Measurements from ENCODE around the gene TRIO.
"Not testable (repeated sequence)": the region's sequence is repeated elsewhere in the genome, so short reads cannot be mapped to it uniquely, and the experiment has no call there.

TRIO gene

DNA sequence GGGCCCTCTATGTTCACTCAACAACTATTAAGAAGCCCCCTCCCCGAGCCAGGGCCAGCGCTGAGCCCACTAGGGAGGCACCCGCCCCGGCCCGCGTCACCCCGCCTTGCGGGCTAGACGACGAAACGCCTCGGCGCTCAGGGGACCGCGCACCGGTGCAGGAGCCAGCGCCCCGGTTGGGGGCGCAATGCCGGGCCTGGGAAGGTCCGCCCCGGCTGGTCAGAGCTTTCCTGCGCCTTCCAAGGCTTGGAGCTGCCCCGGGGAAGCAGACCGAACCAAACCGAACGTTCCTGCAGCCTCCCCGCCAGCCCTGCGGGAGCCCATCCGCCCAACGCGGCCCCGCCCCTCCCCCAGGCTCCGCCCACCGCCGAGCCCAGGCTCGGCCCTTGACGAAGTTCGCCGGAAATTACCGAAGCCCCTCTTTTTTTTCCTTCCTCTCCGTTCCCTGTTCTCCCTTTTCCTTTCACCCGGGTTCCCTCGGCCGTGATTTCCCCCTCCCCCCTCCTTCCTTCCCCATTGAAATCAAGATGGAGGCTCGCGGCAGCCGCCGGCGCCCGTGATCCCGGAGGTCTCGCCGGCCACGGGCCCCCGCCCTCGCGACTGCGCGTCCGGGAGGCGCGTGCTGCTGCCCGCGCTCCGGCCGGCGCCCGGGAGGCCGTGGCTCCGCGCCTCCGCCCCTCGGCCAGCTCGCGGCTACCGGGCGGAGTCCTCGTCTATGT lies at the start of gene TRIO:
Gene TRIO (plus strand): TSS at position 516 of the 719 bp plus-strand sequence. CDS start 384 bp downstream, outside the sequence.
- peak; percentile 39 to 80 (median 69) for DNase-seq

DNA sequence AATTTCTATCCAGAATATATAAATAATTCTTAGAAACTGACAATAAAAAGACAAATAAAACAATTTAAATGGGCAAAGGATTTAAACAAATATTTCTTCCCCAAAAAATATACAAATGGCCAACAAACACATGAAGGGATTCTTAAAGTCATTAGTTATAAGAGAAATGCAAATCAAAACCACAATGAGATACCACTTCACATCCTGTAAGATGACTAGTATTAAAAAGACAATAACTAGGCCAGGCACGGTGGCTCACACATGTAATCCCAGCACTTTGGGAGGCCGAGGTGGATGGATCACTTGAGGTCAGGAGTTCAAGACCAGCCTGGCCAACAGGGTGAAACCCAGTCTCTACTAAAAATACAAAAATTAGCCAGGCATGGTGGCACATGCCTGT lies 45.8 kb upstream of the TRIO start:
- DNase-seq: not testable (repeated sequence)

DNA sequence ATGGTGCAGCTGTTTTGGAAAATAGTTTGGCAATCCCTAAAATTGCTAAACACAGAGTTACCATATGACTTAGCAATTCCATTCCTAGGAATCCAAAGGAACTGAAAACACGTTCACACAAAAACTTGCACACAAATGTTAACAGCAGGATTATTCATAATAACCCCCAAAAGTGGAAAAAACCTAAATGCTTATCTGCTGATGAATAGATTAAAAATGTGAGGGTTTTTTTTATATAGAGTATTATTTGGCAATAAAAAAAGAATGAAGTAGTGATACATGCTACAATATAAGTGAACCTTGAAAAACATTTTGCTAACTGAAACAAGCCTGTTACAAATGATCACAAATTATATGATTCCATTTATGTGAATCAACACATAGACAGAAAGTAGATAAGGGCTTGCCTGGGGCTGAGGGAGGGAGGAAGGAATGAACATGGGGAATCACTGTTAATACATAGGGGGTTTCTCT lies 45.1 kb upstream of the TRIO start:
- DNase-seq: no peak

DNA sequence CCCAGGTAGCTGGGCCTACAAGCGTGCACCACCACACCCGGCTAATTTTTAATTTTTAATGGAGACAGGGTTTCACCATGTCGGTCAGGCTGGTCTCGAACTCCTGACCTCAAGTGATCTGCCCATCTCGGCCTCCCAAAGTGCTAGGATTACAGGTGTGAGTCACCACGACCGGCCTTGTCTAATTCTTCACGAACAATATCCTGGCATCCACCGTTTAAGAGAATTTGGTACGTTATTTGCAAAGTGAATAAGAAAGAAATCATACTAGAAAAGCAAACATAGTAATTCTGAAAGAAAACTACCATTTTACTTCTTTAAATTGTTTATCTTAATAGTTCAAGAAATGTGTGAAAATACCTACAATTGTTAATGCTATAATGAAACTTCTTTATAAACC lies 42.9 kb upstream of the TRIO start:
- DNase-seq: no peak

DNA sequence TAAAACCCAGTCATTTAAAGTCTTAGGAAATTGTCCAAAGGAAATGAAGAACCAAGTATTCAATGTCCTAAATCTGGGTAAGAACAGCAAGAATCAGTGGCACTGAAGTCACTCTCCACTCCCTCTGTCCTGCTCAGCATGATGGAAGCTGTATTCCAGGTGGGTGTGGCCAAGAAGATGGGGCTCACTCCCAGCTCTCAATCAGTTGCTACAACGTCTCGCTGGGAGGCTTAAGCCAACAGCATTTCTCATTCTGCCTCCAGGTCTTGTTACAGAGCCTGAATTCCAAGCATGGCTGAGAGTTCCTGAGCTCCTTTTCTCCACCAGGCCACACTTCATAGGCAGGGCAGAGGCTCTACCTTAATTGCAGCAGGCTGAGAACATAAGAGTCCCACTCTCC lies 41.2 kb upstream of the TRIO start:
- no peak for DNase-seq

DNA sequence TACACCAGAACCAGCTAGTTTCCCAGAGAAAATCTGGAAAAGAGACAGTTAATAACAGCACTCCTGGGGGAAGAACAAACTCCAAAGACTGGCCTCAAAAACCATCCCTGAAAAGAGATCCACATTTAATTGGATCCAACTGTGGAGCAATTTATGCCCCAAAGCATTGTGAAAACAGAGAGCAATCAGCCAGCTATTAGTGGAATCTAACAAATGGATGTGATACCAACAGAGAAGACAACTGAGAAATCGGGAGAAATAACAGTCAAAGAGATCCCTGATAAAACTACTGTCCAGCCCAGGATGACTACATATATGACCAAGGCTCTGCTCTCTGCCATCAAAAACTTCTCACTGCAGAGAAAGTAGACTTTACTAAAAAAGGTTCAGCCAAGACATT lies 40.5 kb upstream of the TRIO start:
- DNase-seq: no peak

DNA sequence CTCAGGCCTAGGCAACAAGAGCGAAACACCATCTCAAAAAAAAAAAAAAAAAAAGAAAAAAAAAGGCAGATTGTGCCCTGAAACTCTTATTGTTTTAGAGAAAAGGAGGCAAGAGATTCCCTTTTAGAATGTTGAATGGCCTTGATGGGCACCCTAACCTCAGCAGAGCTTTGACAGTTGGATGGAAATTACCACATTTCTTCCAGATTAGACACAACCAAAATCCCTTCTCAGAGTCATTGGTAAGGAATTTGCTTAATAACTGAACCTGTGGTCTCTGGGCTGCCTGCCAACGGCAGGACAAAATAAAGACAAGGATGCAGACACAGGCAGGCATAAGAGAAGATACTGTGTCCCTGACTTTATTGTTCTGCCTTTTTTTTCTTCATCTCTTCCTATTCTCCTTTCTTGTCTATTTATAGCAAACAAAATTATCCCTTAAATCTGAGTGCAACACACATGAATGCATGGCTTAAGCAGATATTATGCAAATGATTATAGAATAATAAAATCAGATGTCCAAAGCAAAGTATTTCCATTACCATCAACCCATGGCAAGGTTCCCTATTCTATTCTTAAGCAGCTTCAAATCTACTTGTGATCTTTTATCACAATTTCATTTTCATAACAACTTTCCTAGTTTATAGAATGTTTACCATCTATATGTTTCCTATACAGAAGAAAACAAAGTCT lies 37.3 kb upstream of the TRIO start:
- DNase-seq: no peak

DNA sequence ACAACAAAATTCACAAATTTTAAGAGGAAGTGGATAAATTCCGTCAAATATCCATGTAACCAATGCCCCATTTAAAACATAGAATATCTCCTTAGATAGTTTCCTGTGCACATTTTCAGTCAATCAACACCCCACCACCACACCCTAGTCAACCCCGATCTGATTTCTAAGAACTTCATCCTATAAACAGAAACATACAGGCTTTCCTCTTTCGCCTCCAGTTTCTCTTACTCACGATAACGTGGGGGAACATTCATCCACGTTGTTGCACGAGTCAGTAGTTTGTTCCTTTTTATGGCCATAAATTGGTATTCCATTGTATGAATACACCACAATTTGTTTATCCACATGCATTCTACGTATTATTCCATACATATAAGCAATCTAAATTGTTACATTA lies 35.6 kb upstream of the TRIO start:
- no peak for DNase-seq

DNA sequence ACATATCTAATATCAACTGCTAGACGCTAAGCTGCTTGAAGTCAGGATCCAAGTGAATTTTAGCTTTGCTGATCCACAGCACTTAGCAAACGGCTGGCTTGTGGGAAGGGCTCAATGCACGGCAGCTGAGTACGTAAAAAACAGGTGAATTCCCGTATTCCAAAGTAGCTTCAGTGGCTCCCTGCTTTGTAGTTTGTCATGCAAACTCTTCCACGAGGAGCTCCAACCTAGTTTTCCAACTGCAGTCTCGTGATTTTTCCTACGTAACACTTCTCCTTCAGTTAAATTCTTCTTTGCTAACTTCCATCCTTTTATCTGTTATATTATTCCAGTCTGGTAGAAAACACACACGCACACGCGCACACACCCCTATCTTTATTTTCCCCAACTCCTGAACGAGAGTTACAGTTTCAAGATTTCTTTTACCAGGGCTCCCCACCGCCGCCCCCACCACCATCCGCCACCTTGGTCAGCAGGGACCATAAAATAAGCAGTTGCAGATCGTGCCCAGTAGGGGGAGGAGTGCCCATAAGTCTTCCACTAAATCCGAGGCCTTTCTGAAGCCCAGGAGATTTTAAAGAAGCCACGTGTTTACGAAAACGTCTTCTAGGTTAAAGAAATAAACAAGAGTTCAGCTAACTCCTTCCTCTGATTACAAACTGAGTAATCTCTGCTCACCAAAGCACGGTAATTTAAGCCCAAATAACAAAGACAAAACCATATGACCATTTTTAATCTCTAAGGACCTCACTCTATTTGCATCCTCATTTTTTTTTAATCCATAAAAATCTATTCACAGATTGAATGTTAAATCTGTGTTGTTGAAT lies 34.8 kb upstream of the TRIO start:
- peak in 3 of 6 experiments; percentile 1 to 20 (median 10) for DNase-seq

DNA sequence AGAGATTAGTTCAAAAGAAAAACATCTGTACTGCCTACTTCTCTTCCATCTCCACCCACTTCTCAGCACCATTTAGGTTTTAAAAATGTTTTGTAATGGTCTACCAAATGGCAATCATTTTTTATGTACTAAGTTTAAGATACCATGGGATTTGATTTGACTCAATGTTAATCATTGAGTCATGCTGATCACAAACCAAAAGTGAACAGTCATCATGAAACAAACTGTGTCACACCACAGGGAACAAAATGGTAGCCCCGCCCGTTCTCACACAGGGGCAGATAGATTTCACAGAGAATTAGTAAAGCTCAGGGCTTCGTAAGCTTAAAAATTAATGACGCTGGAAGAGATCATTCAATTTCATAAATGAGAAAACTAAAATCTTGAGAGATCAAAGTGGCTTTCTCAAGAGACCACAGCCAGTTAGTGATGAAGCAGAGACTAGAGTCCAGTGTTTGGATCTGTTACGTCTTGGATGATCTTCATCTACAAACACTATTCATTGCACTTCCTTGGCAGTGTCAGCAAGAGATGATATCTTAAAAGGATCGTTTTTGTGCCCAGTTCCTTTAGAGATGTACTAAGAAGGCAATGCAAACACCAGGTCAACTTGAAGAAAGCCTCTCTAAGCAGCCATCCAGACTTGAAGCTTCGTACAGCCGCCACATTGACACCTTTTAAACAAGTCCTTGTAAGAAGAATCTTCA lies 33.9 kb upstream of the TRIO start:
- DNase-seq: no peak

DNA sequence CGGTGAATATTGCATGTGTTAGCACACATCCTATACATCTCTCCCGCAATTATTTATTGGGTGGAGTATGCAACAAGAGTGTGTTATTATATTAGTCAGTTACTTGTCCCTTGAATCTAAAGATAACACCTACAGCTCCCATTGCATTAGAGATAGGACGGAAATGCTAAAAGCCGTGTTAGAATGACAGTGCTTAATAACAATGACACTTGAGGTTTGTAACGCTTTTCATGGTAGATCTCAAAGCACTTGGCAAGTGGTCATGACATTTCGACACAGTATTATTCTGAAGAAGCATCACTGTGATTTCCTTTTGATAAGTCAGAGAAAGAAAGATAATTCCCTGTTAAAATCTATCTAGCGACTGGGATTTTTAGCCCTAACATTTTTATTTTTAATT lies 33.4 kb upstream of the TRIO start:
- DNase-seq: no peak

DNA sequence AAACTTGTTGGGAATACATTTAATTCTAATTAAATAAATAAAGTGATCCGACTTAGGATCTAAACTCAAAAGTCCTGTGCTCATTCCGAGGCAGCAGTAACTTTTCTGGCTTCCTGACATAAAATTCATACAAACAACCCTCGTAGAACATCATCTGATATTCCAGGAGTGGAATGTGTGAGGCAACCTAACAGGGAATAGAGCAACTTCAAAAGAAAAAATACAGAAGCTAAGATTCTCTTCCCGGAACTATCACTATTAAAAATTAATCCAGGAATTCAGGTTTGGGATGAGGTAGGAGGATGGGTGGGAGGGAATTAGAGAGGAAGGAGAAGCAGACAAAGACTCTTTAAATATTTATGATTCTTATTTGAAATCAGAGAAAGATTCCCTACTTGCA lies 32.9 kb upstream of the TRIO start:
- DNase-seq: no peak

DNA sequence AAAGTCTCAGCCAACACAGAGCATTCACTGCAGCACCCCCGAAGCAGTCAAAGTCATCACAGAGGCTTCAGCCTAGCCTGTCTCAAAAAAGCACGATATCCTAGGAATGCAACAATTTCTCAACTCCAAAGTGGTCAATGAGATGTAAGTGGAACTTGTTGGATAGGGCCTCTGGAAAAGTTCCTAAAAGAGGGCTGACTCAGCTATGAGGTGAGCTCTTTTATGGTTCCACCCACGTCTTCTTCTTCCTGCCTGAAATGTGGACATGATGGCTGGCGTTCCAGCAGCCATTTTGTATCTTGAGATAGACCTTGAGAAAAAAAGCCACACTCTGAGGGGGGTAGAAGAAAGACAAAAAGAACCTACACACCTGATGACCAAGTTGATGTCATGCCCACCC lies 32.5 kb upstream of the TRIO start:
- no peak for DNase-seq

DNA sequence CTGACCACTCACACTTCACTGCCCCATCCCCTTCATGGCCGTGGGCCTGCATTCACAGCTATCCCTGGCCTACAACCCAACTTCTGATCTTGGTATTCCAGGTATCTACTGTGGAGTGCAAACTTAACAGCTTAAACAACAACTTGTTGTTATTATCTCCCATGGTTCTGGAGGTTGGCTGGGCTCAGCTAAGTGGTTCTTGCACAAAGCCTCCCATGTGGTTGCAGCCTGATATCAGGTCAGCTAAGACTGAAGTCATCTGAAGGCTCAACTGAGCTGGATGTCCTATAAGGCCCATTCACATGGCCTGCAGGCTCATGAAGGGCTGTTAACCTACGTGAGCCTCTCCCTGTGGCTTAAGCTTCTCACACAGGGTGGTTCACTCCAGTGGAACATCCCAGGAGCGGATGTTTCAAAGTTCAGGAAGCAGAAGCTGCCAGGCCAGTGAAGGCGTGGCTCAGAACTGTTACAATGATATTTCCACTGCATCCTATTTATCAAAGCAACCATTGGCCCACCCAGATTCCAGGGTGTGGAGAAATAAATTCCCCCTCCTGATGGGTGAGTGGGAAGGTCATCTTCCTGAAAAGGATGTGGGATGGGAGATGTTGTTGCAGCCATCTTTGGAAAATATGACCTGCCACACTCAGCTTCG lies 30.0 kb upstream of the TRIO start:
- no peak for DNase-seq

DNA sequence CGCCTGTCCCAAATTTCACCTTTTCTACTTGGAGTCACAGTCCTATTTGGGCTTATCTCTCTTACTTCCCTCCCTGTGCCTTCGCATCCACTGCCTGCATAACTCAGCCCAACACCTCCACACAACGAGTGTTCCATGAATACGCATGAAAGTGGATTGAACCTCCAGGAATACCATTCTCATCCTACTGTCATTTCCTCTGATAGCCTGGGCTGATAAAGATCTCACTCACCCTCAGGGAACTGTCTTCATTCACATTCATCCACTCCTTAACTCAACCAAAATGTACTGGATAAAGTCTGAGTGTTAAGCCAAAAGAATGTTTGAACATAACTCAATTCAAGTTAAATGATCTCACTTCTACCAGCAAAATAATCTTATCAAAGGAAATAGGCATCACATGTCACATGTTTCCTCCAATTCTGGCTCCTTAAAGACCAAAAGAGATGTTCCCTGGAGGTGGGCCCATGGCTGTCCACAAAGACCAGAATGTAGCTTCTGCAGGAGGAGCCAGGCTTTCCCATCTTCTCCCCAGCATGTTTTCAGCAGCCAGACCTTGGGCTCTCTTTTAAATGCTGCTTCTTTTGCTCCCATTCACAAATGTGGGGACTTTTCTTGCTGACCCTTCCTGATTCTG lies 28.4 kb upstream of the TRIO start:
- no peak for DNase-seq

DNA sequence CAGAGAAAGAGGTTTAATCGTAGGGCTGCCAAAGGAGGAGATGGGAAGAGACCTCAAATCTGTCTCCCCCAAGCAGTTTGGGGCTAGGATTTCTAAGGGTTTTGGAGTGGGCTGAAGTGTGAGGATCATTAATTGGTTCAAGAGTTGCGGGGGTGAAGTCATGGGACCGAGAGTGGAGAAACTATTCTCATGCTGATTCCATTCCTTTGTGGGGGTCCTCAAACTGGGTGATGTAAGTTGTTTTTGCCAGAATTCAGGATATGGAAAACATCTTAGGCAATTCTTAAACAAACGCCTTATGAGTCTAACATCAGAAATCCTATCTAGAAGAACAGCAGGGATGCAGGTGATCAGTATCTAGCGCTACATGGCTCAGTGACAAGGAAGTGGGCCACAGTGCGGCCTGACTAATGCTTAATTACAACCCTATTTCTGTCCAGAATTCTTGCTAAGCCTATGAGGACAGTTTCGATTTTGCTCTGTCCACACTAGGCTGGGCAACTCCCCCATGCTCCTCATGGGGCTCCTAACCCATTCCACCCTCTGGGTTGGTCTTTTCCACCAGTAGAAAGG lies 27.7 kb upstream of the TRIO start:
- DNase-seq: no peak

DNA sequence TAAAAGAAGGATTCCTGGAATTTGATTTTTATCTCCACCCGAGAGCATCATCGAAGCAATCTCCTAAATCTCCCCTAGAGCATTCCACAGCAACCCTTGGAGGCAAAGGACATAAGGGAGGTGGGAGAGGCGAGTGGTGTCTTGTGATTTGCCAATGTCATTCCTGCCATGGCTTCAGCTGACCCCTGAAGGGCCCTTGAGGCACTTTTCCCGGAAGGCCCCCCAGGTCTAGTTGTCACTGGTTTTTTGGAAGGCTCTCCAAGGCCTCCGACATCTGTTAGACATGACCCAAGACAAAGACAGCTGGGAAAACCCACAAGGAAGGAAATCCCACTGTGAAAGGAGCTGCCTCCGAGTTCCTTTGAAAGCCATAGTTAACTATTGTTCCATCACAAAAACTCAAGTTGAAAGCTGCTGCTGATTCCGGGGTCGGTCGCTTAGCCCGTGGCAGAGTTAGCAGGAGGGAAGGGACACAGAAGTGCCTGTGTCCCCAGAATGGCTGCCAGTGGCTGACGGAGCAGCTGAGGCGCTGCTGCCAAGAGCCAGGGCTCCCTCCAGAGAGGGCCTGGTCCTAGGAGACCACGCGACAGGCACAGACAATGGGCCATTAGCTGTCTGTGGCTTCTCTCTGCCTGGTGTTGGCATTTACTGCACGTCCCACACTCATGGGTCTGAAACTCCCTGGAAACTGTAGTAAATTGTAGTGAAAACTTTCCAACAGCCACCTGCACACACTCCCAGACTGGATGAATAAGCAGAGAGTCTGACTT lies 24.4 kb upstream of the TRIO start:
- DNase-seq: no peak

DNA sequence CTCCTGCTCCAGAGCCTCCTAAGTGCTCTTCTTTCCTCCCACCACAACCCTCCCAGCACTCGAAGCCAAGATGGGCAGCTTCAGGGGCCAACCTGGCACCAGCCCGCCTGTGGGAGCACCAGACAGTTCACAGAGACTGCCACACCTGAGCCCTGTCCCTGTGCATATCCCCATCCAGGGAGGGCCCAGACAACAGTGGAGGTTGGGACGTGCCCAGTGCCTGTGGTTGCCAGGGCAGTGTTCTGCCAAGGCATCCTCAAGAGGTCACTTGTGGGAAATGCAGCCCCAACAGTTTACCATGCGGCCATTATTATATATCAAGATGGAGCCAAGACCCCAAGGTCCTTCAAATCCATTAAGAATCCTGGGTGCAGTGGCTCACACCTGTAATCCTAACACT lies 23.0 kb upstream of the TRIO start:
- no peak for DNase-seq

DNA sequence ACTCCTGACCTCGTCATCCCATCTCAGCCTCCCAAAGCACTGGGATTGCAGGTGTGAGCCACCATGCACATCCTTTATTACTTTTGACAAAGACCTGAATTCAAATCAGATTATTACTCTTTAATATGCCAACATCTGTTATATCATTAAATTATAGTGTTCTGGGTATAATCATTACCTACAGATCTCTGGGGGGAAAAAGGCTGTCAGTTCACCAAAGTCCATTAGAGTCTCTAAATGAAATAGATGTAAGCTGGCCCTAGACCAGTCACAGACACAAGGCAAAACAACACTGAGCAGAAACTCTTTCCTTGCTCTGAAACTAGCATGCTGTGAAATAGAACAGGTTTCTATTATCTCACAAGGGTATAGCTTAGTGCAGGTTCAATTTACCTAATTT lies 21.6 kb upstream of the TRIO start:
- no peak for DNase-seq

DNA sequence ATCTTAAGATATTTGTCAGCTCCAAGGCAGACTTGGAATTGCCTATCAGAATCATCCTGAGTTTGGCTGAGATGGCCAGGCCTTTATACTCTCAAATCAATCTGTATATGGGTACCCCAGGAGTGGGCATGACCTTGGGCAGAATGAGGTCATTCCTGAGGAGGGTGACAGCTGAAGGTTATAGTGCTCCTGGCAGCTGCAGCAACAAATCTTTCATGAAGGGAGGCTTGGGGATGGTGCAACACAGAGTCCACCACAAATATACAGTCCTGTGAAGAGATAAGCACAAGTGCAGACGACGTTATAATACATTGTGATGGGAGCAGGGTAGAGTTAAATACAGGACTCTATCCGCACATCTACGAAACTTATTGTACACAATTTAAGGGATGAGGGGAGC lies 21.1 kb upstream of the TRIO start:
- no peak for DNase-seq

DNA sequence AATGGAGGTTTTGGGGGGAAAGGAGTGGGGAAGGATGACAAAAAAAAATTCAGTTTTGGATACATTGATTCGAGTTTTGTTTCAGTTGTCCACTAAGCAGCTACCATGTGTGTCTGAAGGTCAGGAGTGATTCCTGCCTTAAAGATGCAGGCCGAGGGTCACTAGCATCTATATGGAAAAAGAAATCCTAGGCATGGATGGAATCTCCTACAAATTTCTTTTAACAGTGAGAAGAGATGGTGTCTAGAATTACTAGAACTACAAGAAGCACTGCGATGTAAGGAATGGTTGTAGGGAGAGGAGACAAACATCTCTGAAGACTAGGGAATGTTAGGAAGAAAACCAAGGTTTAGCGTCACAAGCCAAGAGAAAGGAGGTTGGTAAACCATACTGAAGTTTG lies 19.6 kb upstream of the TRIO start:
- DNase-seq: no peak
